HepG2 (cell line): ENCODE data around the gene CCDC148. TPM values are rescaled to one million over a fixed set of nuclear protein-coding genes. Genes with fewer than 3 reads are reported as not detected.

Experiments used
- AGO1 ChIP-seq: fragments of 200-400 bp; formaldehyde crosslinking; IDR thresholded peaks from 2 replicates; pipeline ENCODE4 v1.6.1; 2017; ENCODE audit warnings: mild to moderate bottlenecking, low read depth, low read length, moderate library complexity; ENCODE audit not compliant: poor library complexity, severe bottlenecking
- ARNTL ChIP-seq: sonication (generic); formaldehyde crosslinking; IDR thresholded peaks from 2 replicates; pipeline ENCODE4 v1.4.0; 2020; ENCODE audit warnings: mild to moderate bottlenecking, missing genetic modification reagents
- BCL6 ChIP-seq: IDR thresholded peaks from 2 replicates; pipeline ENCODE4 v1.6.1; 2016; ENCODE audit warnings: missing genetic modification reagents, missing compliant biosample characterization
- CBFB ChIP-seq: sonication (generic); formaldehyde crosslinking; IDR thresholded peaks from 2 replicates; pipeline ENCODE4 v1.4.0; 2020; ENCODE audit warnings: missing genetic modification reagents
- ETV6 ChIP-seq: sonication (generic); formaldehyde crosslinking; conservative IDR thresholded peaks from 2 replicates; pipeline ENCODE4 v1.4.0; 2020; ENCODE audit warnings: missing genetic modification reagents
- GFI1 ChIP-seq: sonication (generic); formaldehyde crosslinking; IDR thresholded peaks from 2 replicates; pipeline ENCODE4 v1.5.0; 2020; ENCODE audit warnings: missing genetic modification reagents, mild to moderate bottlenecking, borderline replicate concordance
- HMG20A ChIP-seq: IDR thresholded peaks from 2 replicates; pipeline ENCODE4 v1.6.1; 2016; ENCODE audit warnings: borderline replicate concordance
- NCOA2 ChIP-seq: sonication (generic); formaldehyde crosslinking; IDR thresholded peaks from 2 replicates; pipeline ENCODE4 v1.8.0; 2022; ENCODE audit warnings: inconsistent platforms
- NFYC ChIP-seq: IDR thresholded peaks from 2 replicates; pipeline ENCODE4 v1.6.1; 2016; ENCODE audit warnings: missing genetic modification reagents, missing compliant biosample characterization
- RARA ChIP-seq: IDR thresholded peaks from 2 replicates; pipeline ENCODE4 v1.6.1; 2016; ENCODE audit warnings: missing genetic modification reagents, missing compliant biosample characterization
- TCF12 ChIP-seq, 2 experiments: fragments of 450-650 bp in 1 of 2; sonication (generic) in 1 of 2; formaldehyde crosslinking in 1 of 2; IDR thresholded peaks; 2 replicates each; pipeline versions ENCODE4 v1.6.1 to v1.8.0; 2017 to 2022; ENCODE audit warnings: antibody characterized with exemption in 1 of 2, mild to moderate bottlenecking in 1 of 2, missing genetic modification reagents in 1 of 2, moderate library complexity in 1 of 2
- TMF1 ChIP-seq: sonication (generic); formaldehyde crosslinking; IDR thresholded peaks from 2 replicates; pipeline ENCODE4 v1.8.1; 2022; ENCODE audit warnings: low read depth, missing genetic modification reagents
- YEATS2 ChIP-seq: sonication (generic); formaldehyde crosslinking; IDR thresholded peaks from 2 replicates; pipeline ENCODE4 v1.4.0; 2020; ENCODE audit warnings: missing genetic modification reagents, borderline replicate concordance
- ZBTB39 ChIP-seq: sonication (generic); formaldehyde crosslinking; IDR thresholded peaks from 2 replicates; pipeline ENCODE4 v1.5.0; 2020; ENCODE audit warnings: missing genetic modification reagents
- ZFX ChIP-seq: sonication (generic); formaldehyde crosslinking; IDR thresholded peaks from 2 replicates; pipeline ENCODE4 v1.4.0; 2020; ENCODE audit warnings: mild to moderate bottlenecking, low read depth, missing genetic modification reagents, moderate library complexity
- ZKSCAN1 ChIP-seq: fragments of 150-350 bp; IDR thresholded peaks from 2 replicates; pipeline ENCODE4 v1.6.1; 2014; ENCODE audit warnings: low read length
- ZNF354B ChIP-seq: sonication (generic); formaldehyde crosslinking; IDR thresholded peaks from 2 replicates; pipeline ENCODE4 v1.8.0; 2022; ENCODE audit warnings: mild to moderate bottlenecking, missing genetic modification reagents
- ZNF569 ChIP-seq: sonication (generic); formaldehyde crosslinking; IDR thresholded peaks from 2 replicates; pipeline ENCODE4 v1.5.0; 2020; ENCODE audit warnings: mild to moderate bottlenecking, missing genetic modification reagents, moderate library complexity, borderline replicate concordance
- ZSCAN20 ChIP-seq: sonication (generic); formaldehyde crosslinking; IDR thresholded peaks from 2 replicates; pipeline ENCODE4 v1.4.0; 2020; ENCODE audit warnings: missing genetic modification reagents, mild to moderate bottlenecking, borderline replicate concordance
- polyA plus RNA-seq, 8 experiments: library from polyadenylated mRNA; depleted of rRNA in 3 of 8; stranded (reverse) in 7 of 8; unstranded in 1 of 8; fragments of >200 nt; fragmentation: Illumina TruSeq in 4 of 8; extraction: Trizol in 4 of 8; gene quantifications; 2 replicates each; pipeline versions ENCODE4 v1.2.1 to v1.2.3, GENCODE V29; 2011 to 2016; ENCODE audit warnings: low read depth in 4 of 8, missing spikeins in 1 of 8, mixed read lengths in 1 of 8; ENCODE audit not compliant: insufficient read depth in 1 of 8
- total RNA-seq, 5 experiments: library from RNA; depleted of rRNA; stranded (reverse); fragments of >200 nt; fragmentation: Illumina TruSeq; extraction: Trizol; gene quantifications; 2 replicates each; pipeline ENCODE4 v1.2.3, GENCODE V29; 2016; ENCODE audit warnings: low read depth in 1 of 5
- TF ChIP-seq, protein P1 (sequence below): sonication (generic); formaldehyde crosslinking; conservative IDR thresholded peaks from 2 replicates; pipeline ENCODE4 v1.4.0; 2020; ENCODE audit warnings: missing genetic modification reagents
- TF ChIP-seq, protein P2 (sequence below): sonication (generic); formaldehyde crosslinking; IDR thresholded peaks from 2 replicates; pipeline ENCODE4 v1.4.0; 2020; ENCODE audit warnings: missing genetic modification reagents, borderline replicate concordance
- TF ChIP-seq, protein P3 (sequence below): sonication (generic); formaldehyde crosslinking; IDR thresholded peaks from 2 replicates; pipeline ENCODE4 v1.5.0; 2020; ENCODE audit warnings: mild to moderate bottlenecking, low read depth, missing genetic modification reagents, borderline replicate concordance

The CCDC148 gene
- total and polyA plus RNA-seq, 2 of the 13 experiments (the other 11 are each of a cell fraction or from before 2014, with no cell fraction given), result 0.30 to 0.49 TPM

DNA sequence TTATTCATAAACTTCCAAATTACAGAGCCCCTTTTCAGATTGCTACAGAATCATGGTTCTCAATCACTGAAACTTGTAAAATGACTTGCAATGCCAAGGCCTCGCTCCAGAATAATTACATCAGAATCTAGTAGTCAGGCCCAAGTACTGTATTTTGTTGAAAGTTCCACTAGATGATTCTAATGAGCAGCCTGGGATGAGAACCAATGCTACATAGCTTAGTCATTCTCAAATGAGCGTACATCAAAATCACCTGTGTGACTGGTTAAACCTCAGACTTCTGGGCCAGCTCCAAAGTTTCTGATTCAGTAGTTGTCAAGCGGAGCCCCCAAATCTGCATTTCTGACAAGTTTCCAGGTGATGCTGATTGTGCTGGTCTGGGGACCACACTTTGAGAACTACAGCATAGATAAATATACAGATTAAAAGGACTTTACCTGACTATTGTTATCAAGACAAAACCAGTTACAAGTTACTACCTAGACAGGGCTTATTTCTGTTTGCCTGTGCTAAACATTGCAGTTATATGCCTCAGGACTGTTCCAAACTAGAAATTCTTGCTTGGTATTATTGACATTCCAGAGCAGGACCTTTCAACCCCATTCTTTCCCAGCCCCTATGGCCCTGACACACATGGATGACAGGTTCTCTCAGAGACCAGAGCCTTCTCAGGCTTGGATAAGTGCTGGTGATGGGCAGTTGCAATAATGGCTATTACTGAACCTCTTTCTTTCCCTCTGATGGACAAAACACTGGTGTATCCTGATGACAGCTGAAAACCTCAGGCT, 271.8 kb downstream of the CCDC148 start (continued):
- TF ChIP-seq, protein P1, sequence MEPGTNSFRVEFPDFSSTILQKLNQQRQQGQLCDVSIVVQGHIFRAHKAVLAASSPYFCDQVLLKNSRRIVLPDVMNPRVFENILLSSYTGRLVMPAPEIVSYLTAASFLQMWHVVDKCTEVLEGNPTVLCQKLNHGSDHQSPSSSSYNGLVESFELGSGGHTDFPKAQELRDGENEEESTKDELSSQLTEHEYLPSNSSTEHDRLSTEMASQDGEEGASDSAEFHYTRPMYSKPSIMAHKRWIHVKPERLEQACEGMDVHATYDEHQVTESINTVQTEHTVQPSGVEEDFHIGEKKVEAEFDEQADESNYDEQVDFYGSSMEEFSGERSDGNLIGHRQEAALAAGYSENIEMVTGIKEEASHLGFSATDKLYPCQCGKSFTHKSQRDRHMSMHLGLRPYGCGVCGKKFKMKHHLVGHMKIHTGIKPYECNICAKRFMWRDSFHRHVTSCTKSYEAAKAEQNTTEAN (CRISPR knock-in tag), result no peak; the same call in 1 of the 2 replicates
- TF ChIP-seq, protein P2, sequence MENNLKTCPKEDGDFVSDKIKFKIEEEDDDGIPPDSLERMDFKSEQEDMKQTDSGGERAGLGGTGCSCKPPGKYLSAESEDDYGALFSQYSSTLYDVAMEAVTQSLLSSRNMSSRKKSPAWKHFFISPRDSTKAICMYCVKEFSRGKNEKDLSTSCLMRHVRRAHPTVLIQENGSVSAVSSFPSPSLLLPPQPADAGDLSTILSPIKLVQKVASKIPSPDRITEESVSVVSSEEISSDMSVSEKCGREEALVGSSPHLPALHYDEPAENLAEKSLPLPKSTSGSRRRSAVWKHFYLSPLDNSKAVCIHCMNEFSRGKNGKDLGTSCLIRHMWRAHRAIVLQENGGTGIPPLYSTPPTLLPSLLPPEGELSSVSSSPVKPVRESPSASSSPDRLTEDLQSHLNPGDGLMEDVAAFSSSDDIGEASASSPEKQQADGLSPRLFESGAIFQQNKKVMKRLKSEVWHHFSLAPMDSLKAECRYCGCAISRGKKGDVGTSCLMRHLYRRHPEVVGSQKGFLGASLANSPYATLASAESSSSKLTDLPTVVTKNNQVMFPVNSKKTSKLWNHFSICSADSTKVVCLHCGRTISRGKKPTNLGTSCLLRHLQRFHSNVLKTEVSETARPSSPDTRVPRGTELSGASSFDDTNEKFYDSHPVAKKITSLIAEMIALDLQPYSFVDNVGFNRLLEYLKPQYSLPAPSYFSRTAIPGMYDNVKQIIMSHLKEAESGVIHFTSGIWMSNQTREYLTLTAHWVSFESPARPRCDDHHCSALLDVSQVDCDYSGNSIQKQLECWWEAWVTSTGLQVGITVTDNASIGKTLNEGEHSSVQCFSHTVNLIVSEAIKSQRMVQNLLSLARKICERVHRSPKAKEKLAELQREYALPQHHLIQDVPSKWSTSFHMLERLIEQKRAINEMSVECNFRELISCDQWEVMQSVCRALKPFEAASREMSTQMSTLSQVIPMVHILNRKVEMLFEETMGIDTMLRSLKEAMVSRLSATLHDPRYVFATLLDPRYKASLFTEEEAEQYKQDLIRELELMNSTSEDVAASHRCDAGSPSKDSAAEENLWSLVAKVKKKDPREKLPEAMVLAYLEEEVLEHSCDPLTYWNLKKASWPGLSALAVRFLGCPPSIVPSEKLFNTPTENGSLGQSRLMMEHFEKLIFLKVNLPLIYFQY, result no peak; the same call in 1 of the 2 replicates
- TF ChIP-seq ETV6, result no peak
- no peak for TF ChIP-seq AGO1
- TF ChIP-seq ZFX (CRISPR knock-in tag), result peak; percentile 28; the same call in 1 of the 2 replicates
- no peak for TF ChIP-seq TMF1
- no peak for TF ChIP-seq ZSCAN20
- TF ChIP-seq NFYC (CRISPR knock-in tag), result no peak
- TF ChIP-seq YEATS2, result no peak
- no peak for TF ChIP-seq ZNF569 (CRISPR knock-in tag)
- TF ChIP-seq NCOA2, result peak; percentile 52; the same call in 1 of the 2 replicates
- no peak for TF ChIP-seq ZNF354B (CRISPR knock-in tag)
- TF ChIP-seq BCL6 (CRISPR knock-in tag), result peak; percentile 81
- TF ChIP-seq CBFB (CRISPR knock-in tag), result no peak; the same call in 1 of the 2 replicates
- peak; percentile 86 for TF ChIP-seq RARA (CRISPR knock-in tag)
- TF ChIP-seq, protein P3, sequence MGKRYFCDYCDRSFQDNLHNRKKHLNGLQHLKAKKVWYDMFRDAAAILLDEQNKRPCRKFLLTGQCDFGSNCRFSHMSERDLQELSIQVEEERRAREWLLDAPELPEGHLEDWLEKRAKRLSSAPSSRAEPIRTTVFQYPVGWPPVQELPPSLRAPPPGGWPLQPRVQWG (CRISPR knock-in tag), result no peak
- no peak for TF ChIP-seq ZKSCAN1
- peak; percentile 91 for TF ChIP-seq HMG20A (CRISPR knock-in tag)
- TF ChIP-seq TCF12 (IDR thresholded peaks at IDR 0.05), result no peak
- no peak for TF ChIP-seq TCF12 (CRISPR knock-in tag; IDR thresholded peaks at IDR 0.05)
- TF ChIP-seq GFI1 (CRISPR knock-in tag), result no peak; the same call in 1 of the 2 replicates
- TF ChIP-seq ARNTL (CRISPR knock-in tag), result 0 out of 2 replicates have a peak, but pooled peaks have one; percentile 42
- TF ChIP-seq ZBTB39 (CRISPR knock-in tag), result peak; percentile 77; the same call in 1 of the 2 replicates
